ENCODE data around the gene CABCOCO1. TPM values are rescaled to one million over a fixed set of nuclear protein-coding genes. Genes with fewer than 3 reads are reported as not detected.
A peak's percentile ranks its signal among the peaks of the same experiment; 100 is the strongest.

Gene CABCOCO1
- polyA plus RNA-seq, 1 donor: 1.8 TPM

- H3K4me1 ChIP-seq (ENCODE audit: control insufficient read depth, insufficient read depth, low read length): peaks cover 15% of the 10 kb centered on the region
- 60% methylated on average over 1 of the region's 3 CpGs for WGBS (ENCODE audit: insufficient coverage, low lambda C conversion rate)
- H3K4me3 ChIP-seq (ENCODE audit: low read length): no peak overlapping the region
- DNase-seq: no peak
- no peaks in the 10 kb centered on the region for H3K36me3 ChIP-seq (ENCODE audit: control insufficient read depth, insufficient read depth, low read length)
- H3K27ac ChIP-seq (ENCODE audit: low read length): no peak overlapping the region
- H3K27me3 ChIP-seq (ENCODE audit: control insufficient read depth, insufficient read depth, low read length): no peaks in the 10 kb centered on the region
- no peaks in the 10 kb centered on the region for H3K9me3 ChIP-seq (ENCODE audit: control insufficient read depth, low read depth, low read length)
Measured at GRCh38 chr10:61763778-61764177, 101.0 kb downstream of the CABCOCO1 start.

- WGBS (ENCODE audit: insufficient coverage, low lambda C conversion rate): 100% methylated on average over 1 of the region's 5 CpGs
- H3K4me3 ChIP-seq (ENCODE audit: low read length): no peak overlapping the region
- H3K36me3 ChIP-seq (ENCODE audit: control insufficient read depth, insufficient read depth, low read length): no peaks in the 10 kb centered on the region
- H3K4me1 ChIP-seq (ENCODE audit: control insufficient read depth, insufficient read depth, low read length): peaks cover 15% of the 10 kb centered on the region
- no peak overlapping the region for H3K27ac ChIP-seq (ENCODE audit: low read length)
- no peaks in the 10 kb centered on the region for H3K9me3 ChIP-seq (ENCODE audit: control insufficient read depth, low read depth, low read length)
- H3K27me3 ChIP-seq (ENCODE audit: control insufficient read depth, insufficient read depth, low read length): no peaks in the 10 kb centered on the region
- no peak for DNase-seq
Measured at GRCh38 chr10:61764486-61764885, 101.8 kb downstream of the CABCOCO1 start.

GRCh38 chr10:61765176-61766087 lies 102.7 kb downstream of the CABCOCO1 start:
- WGBS (ENCODE audit: insufficient coverage, low lambda C conversion rate): 73% methylated on average over 5 of the region's 9 CpGs
- DNase-seq: no peak
- peaks cover 15% of the 10 kb centered on the region for H3K4me1 ChIP-seq (ENCODE audit: control insufficient read depth, insufficient read depth, low read length)
- no peaks in the 10 kb centered on the region for H3K9me3 ChIP-seq (ENCODE audit: control insufficient read depth, low read depth, low read length)
- no peak overlapping the region for H3K27ac ChIP-seq (ENCODE audit: low read length)
- H3K27me3 ChIP-seq (ENCODE audit: control insufficient read depth, insufficient read depth, low read length): no peaks in the 10 kb centered on the region
- no peak overlapping the region for H3K4me3 ChIP-seq (ENCODE audit: low read length)
- H3K36me3 ChIP-seq (ENCODE audit: control insufficient read depth, insufficient read depth, low read length): no peaks in the 10 kb centered on the region

- Histone ChIP-seq H3K36me3 (ENCODE audit: control insufficient read depth, insufficient read depth, low read length) (no peaks in the 10 kb centered on the region), H3K4me3 (ENCODE audit: low read length) (no peak overlapping the region), H3K9me3 (ENCODE audit: control insufficient read depth, low read depth, low read length) (no peaks in the 10 kb centered on the region), H3K27ac (ENCODE audit: low read length) (no peak overlapping the region), H3K4me1 (ENCODE audit: control insufficient read depth, insufficient read depth, low read length) (peaks cover 9% of the 10 kb centered on the region), H3K27me3 (ENCODE audit: control insufficient read depth, insufficient read depth, low read length) (no peaks in the 10 kb centered on the region)
- no peak for DNase-seq
- no CpG with 5 or more reads among the region's 1 CpG for WGBS (ENCODE audit: insufficient coverage, low lambda C conversion rate)
Measured at GRCh38 chr10:61766927-61767326, 104.2 kb downstream of the CABCOCO1 start.

GRCh38 chr10:61774031-61774430 lies 111.3 kb downstream of the CABCOCO1 start:
- DNase-seq: no peak
- Histone ChIP-seq H3K27ac (ENCODE audit: low read length) (no peak overlapping the region), H3K9me3 (ENCODE audit: control insufficient read depth, low read depth, low read length) (no peaks in the 10 kb centered on the region), H3K27me3 (ENCODE audit: control insufficient read depth, insufficient read depth, low read length) (no peaks in the 10 kb centered on the region), H3K4me1 (ENCODE audit: control insufficient read depth, insufficient read depth, low read length) (no peaks in the 10 kb centered on the region), H3K36me3 (ENCODE audit: control insufficient read depth, insufficient read depth, low read length) (no peaks in the 10 kb centered on the region), H3K4me3 (ENCODE audit: low read length) (no peak overlapping the region)
- no CpG with 5 or more reads among the region's 3 CpGs for WGBS (ENCODE audit: insufficient coverage, low lambda C conversion rate)

- H3K9me3 ChIP-seq (ENCODE audit: control insufficient read depth, low read depth, low read length): no peaks in the 10 kb centered on the region
- DNase-seq: no peak
- H3K36me3 ChIP-seq (ENCODE audit: control insufficient read depth, insufficient read depth, low read length): no peaks in the 10 kb centered on the region
- H3K27ac ChIP-seq (ENCODE audit: low read length): no peak overlapping the region
- no peaks in the 10 kb centered on the region for H3K4me1 ChIP-seq (ENCODE audit: control insufficient read depth, insufficient read depth, low read length)
- no peak overlapping the region for H3K4me3 ChIP-seq (ENCODE audit: low read length)
- H3K27me3 ChIP-seq (ENCODE audit: control insufficient read depth, insufficient read depth, low read length): no peaks in the 10 kb centered on the region
- 0% methylated on average over 1 of the region's 2 CpGs for WGBS (ENCODE audit: insufficient coverage, low lambda C conversion rate)
Measured at GRCh38 chr10:61775111-61775510, 112.4 kb downstream of the CABCOCO1 start.

- no peaks in the 10 kb centered on the region for H3K9me3 ChIP-seq (ENCODE audit: control insufficient read depth, low read depth, low read length)
- H3K36me3 ChIP-seq (ENCODE audit: control insufficient read depth, insufficient read depth, low read length): no peaks in the 10 kb centered on the region
- DNase-seq: no peak
- H3K27ac ChIP-seq (ENCODE audit: low read length): no peak overlapping the region
- no peak overlapping the region for H3K4me3 ChIP-seq (ENCODE audit: low read length)
- H3K27me3 ChIP-seq (ENCODE audit: control insufficient read depth, insufficient read depth, low read length): no peaks in the 10 kb centered on the region
- no CpG with 5 or more reads among the region's 7 CpGs for WGBS (ENCODE audit: insufficient coverage, low lambda C conversion rate)
- no peaks in the 10 kb centered on the region for H3K4me1 ChIP-seq (ENCODE audit: control insufficient read depth, insufficient read depth, low read length)
Measured at GRCh38 chr10:61776615-61777266, 114.0 kb downstream of the CABCOCO1 start.

GRCh38 chr10:61778137-61778536 lies 115.4 kb downstream of the CABCOCO1 start:
- Histone ChIP-seq H3K36me3 (ENCODE audit: control insufficient read depth, insufficient read depth, low read length) (no peaks in the 10 kb centered on the region), H3K4me1 (ENCODE audit: control insufficient read depth, insufficient read depth, low read length) (no peaks in the 10 kb centered on the region), H3K27ac (ENCODE audit: low read length) (no peak overlapping the region), H3K9me3 (ENCODE audit: control insufficient read depth, low read depth, low read length) (no peaks in the 10 kb centered on the region), H3K4me3 (ENCODE audit: low read length) (no peak overlapping the region), H3K27me3 (ENCODE audit: control insufficient read depth, insufficient read depth, low read length) (no peaks in the 10 kb centered on the region)
- DNase-seq: no peak

- H3K27me3 ChIP-seq (ENCODE audit: control insufficient read depth, insufficient read depth, low read length): no peaks in the 10 kb centered on the region
- no peak overlapping the region for H3K27ac ChIP-seq (ENCODE audit: low read length)
- H3K4me3 ChIP-seq (ENCODE audit: low read length): no peak overlapping the region
- DNase-seq: no peak
- WGBS (ENCODE audit: insufficient coverage, low lambda C conversion rate): 100% methylated on average over 1 of the region's 6 CpGs
- H3K36me3 ChIP-seq (ENCODE audit: control insufficient read depth, insufficient read depth, low read length): no peaks in the 10 kb centered on the region
- H3K9me3 ChIP-seq (ENCODE audit: control insufficient read depth, low read depth, low read length): no peaks in the 10 kb centered on the region
- no peaks in the 10 kb centered on the region for H3K4me1 ChIP-seq (ENCODE audit: control insufficient read depth, insufficient read depth, low read length)
Measured at GRCh38 chr10:61779276-61779675, 116.5 kb downstream of the CABCOCO1 start.

GRCh38 chr10:61779950-61780659 lies 117.4 kb downstream of the CABCOCO1 start:
- no peak overlapping the region for H3K27ac ChIP-seq (ENCODE audit: low read length)
- no peak overlapping the region for H3K4me3 ChIP-seq (ENCODE audit: low read length)
- H3K27me3 ChIP-seq (ENCODE audit: control insufficient read depth, insufficient read depth, low read length): no peaks in the 10 kb centered on the region
- H3K4me1 ChIP-seq (ENCODE audit: control insufficient read depth, insufficient read depth, low read length): no peaks in the 10 kb centered on the region
- H3K36me3 ChIP-seq (ENCODE audit: control insufficient read depth, insufficient read depth, low read length): no peaks in the 10 kb centered on the region
- DNase-seq: peak in 1 of 2 donors; percentile 54
- no peaks in the 10 kb centered on the region for H3K9me3 ChIP-seq (ENCODE audit: control insufficient read depth, low read depth, low read length)
- 60% methylated on average over 1 of the region's 9 CpGs for WGBS (ENCODE audit: insufficient coverage, low lambda C conversion rate)
